IgD-negative memory B cell (primary cell): Measurements from ENCODE around the gene ARHGEF1. TPM values are rescaled to one million over a fixed set of nuclear protein-coding genes. Genes with fewer than 3 reads are reported as not detected.

Source experiments
- H3K27ac Mint-ChIP-seq, 3 donors: one replicate each; pipeline ENCODE4 v1.8.0; 2020 to 2022; ENCODE audit warnings: mild to moderate bottlenecking in 3 of 3, mixed read lengths in 3 of 3, moderate library complexity in 1 of 3
- H3K27me3 Mint-ChIP-seq: one replicate; pipeline ENCODE4 v1.8.0; 2021; ENCODE audit warnings: mixed read lengths
- H3K36me3 Mint-ChIP-seq: one replicate; pipeline ENCODE4 v1.8.0; 2020; ENCODE audit warnings: mild to moderate bottlenecking, mixed read lengths
- H3K4me1 Mint-ChIP-seq, 3 donors: one replicate each; pipeline ENCODE4 v1.8.0; 2020 to 2022; ENCODE audit warnings: mixed read lengths in 3 of 3, mild to moderate bottlenecking in 1 of 3
- H3K4me3 Mint-ChIP-seq, 4 donors: one replicate each; pipeline ENCODE4 v1.8.0; 2020 to 2022; ENCODE audit warnings: mild to moderate bottlenecking in 4 of 4, mixed read lengths in 4 of 4, moderate library complexity in 3 of 4
- H3K9me3 Mint-ChIP-seq, 3 donors: one replicate each; pipeline ENCODE4 v1.8.0; 2020 to 2021; ENCODE audit warnings: mixed read lengths in 3 of 3, mild to moderate bottlenecking in 1 of 3
- polyA plus RNA-seq: library from polyadenylated mRNA; unstranded; fragments of 300-500 nt; fragmentation: Illumina TruSeq; gene quantifications from one replicate; pipeline ENCODE4 v1.2.3, GENCODE V29; 2021

ARHGEF1 gene
- polyA plus RNA-seq, 1 donor from 2014 or later = 203 TPM

DNA sequence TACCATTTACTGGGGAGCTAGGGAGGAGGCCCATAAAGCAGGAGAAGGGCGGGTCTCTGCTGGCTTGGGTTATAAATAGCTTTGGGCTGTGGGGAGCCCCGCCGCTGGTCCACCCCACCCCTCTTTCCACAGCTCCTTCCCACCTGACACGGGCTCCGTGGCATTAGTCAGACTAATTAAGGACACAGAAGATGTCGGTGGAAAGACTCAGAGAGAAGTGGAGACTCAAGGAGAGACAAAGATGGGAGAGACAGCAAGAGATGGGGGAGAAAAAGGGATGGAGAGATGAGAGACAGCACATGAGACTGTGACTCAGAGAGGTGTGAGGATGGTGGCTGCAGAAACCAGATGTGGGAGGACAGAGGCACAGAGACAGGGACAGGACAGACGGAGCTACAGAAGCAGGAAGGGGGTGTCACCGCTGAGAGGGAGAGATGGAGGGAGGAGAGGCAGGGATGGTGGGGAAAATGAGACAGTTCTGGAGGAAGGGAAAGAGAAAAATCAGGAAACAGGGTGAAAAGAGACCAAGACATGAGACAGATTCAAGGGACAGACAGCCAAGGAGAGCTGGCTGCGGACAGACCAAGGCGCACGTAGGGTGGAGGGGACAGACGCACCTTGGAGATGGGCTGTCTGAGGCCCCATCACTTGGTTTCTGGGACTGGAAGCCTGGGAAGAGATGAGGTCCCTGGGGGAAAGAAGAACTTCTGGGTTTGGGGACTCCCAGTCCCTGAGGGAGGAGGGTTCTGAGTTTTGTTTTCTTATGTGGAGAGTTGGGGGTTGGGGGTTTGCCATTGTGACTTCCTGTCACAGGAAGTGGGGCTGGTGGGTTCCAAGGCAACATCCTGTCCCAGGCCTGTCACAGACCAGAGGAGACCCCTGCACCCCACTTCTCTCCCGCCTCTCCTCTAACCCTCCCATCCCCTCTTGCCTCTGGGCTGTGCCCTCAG, 4.1 kb downstream of the ARHGEF1 start:
- Mint-ChIP-seq H3K27me3 (no peaks in the 10 kb centered on the region), H3K4me3 (peak overlapping the region; percentile 85 to 98 (median 94)), H3K4me1 (peaks cover 31 to 44% (median 35%) of the 10 kb centered on the region in 3 donors), H3K9me3 (no peaks in the 10 kb centered on the region), H3K36me3 (peaks cover 7% of the 10 kb centered on the region), H3K27ac (peak overlapping the region; percentile 95 to 99 (median 95))

DNA sequence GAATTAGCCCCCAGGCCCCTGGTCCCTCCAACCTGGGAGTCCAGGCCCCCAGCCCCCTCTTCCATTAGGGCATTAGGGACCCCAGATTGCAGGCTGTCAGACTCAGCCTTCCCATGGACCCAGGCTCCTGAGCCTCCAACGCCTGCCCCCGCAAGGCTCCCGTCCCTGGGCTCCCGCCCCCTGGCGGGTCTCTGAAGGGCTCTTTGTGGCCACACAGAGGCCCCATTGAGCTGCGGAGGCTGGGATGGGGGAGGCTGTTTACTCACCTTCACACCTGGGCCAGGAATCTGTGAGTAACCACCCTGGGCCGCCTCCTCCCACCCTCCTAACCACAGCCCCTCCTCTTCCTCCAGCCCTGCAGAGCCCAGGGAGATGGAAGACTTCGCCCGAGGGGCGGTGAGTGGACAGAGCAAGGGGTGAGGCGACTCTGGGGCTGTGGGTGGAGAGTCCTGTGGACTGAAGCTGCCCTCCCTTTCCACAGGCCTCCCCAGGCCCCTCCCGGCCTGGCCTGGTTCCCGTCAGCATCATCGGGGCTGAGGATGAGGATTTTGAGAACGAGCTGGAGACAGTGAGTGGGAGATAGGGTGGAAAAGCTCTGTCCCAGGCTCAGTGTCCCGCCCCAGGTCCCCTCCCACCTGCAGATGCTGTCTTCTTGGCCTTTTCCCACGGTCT, 4.9 kb downstream of the ARHGEF1 start:
- Mint-ChIP-seq H3K27me3 (no peaks in the 10 kb centered on the region), H3K36me3 (peaks cover 4% of the 10 kb centered on the region), H3K9me3 (no peaks in the 10 kb centered on the region), H3K4me3 (peak overlapping the region; percentile 85 to 98 (median 94)), H3K27ac (peak overlapping the region; percentile 95 to 99 (median 95)), H3K4me1 (peaks cover 27 to 41% (median 29%) of the 10 kb centered on the region in 3 donors)

DNA sequence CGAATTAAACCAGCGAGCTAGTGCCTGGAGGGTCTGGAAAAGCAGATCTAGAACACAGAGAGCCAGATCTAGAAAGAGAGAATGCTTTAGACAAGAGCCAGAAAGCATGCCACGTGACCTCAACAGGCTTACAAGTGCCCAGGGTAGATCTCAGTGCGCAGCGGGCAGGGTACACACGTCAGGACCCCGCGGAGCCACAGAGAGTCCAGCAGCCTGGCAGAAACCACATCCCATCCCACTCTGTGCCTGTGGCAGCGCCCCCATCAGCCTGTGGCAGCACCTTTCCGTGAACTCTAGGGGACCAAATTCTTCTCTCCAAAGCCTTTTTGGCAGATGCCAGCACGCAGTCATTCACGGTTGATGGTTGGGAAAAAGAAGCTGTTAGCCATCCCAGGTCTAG, 5.9 kb downstream of the ARHGEF1 start:
- H3K4me1 Mint-ChIP-seq = peaks cover 22 to 39% (median 29%) of the 10 kb centered on the region in 3 donors
- no peaks in the 10 kb centered on the region for H3K9me3 Mint-ChIP-seq
- peak overlapping the region in 2 of 4 donors; percentile 44 to 67 for H3K4me3 Mint-ChIP-seq
- H3K36me3 Mint-ChIP-seq = peaks cover 5% of the 10 kb centered on the region
- H3K27ac Mint-ChIP-seq = peak overlapping the region in 2 of 3 donors; percentile 16 to 84
- no peaks in the 10 kb centered on the region for H3K27me3 Mint-ChIP-seq

DNA sequence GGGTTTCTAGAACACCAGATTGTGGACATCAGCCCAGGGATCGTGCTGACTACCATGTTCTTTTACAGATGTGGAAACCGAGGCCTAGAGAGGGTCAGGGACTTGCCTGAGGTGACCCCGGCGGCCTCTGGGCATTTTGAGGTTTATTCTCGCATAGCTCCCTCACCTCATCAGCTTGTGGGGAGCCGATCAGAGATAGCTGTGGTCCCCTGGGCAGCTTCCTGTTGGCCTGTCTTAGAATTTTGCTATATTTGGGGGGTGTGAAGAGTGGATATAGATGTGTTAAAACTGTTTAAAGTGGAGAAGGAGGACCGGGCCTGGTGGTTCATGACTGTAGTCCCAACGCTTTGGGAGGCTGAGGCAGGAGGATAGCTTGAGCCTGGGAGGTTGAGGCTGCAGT, 6.9 kb downstream of the ARHGEF1 start:
- Mint-ChIP-seq H3K27me3 (no peaks in the 10 kb centered on the region), H3K36me3 (peaks cover 5% of the 10 kb centered on the region), H3K4me3 (peak overlapping the region in 2 of 4 donors; percentile 20 to 47), H3K4me1 (peaks cover 17 to 37% (median 29%) of the 10 kb centered on the region in 3 donors), H3K9me3 (no peaks in the 10 kb centered on the region), H3K27ac (peak overlapping the region in 2 of 3 donors; percentile 67 to 84)

DNA sequence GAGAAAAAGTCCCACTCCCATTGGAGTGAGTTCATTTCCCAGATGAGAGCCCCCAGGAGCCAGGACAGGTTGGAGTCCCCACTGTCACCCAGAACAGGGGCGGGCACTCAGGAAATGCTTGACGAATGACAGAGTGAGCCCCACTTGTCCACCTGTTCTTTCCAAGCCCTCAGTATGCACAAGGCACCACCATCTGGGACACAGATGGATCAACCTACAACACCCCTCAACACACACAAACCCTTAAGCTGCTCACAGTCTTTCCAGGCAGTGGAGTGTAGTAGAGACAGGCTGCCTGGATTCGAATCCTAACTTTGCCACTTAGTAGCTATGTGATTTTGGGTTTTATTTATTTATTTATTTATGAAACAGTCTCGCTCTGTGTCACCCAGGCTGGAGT, 8.0 kb downstream of the ARHGEF1 start:
- H3K9me3 Mint-ChIP-seq = no peaks in the 10 kb centered on the region
- peak overlapping the region in 1 of 3 donors; percentile 53 for H3K27ac Mint-ChIP-seq
- H3K4me3 Mint-ChIP-seq = no peak overlapping the region
- H3K27me3 Mint-ChIP-seq = no peaks in the 10 kb centered on the region
- H3K36me3 Mint-ChIP-seq = peaks cover 5% of the 10 kb centered on the region
- peaks cover 17 to 35% (median 26%) of the 10 kb centered on the region in 3 donors for H3K4me1 Mint-ChIP-seq

DNA sequence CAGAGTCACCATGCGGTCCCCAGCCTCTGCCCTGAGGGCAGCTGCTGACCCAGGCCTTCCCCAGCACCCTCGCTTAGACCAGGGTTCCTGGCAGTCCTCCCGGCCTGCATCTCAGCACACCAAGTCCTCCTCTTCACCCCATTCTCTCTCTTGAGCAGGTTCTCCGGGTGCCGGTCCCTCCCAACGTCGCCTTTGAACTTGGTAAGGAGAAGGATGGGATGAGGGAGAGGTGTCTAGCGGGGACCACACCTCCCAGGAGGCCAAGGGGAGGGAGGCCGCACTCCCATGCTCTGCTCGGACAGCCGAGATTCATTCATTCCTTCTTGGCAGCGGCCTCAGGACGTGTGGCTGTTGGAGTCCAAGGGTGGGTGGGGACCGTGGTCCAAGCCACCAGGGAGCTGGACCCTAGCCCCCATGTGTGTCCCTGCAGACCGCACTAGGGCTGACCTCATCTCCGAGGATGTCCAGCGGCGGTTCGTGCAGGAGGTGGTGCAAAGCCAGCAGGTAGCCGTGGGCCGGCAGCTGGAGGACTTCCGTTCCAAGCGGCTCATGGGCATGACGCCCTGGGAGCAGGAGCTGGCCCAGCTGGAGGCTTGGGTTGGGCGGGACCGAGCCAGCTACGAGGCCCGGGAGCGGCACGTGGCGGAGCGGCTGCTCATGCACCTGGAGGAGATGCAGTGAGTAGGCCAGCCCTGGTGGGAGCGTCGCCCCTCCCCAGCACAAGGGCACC, 9.4 kb downstream of the ARHGEF1 start:
- peaks cover 12 to 21% (median 12%) of the 10 kb centered on the region in 3 donors for H3K4me1 Mint-ChIP-seq
- no peak overlapping the region for H3K27ac Mint-ChIP-seq
- H3K9me3 Mint-ChIP-seq = no peaks in the 10 kb centered on the region
- no peaks in the 10 kb centered on the region for H3K27me3 Mint-ChIP-seq
- H3K4me3 Mint-ChIP-seq = peak overlapping the region in 1 of 4 donors; percentile 3
- peaks cover 4% of the 10 kb centered on the region for H3K36me3 Mint-ChIP-seq

DNA sequence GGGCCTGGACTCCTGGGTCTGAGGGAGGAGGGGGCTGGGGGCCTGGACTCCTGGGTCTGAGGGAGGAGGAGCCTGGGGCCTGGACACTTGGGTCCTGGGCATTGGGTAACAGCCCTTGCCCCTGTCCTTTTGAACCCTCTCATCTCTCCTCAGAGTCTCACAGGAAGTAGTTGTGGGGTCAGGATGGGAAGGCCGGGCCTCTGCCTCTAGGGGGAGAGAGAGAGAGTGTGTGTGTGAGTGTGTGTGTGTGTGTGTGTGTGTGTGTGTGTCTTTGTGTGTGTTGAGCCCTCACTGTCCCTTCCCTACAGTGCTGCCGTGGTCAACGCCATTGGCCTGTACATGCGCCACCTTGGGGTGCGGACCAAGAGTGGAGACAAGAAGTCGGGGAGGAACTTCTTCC, 10.9 kb downstream of the ARHGEF1 start:
- Mint-ChIP-seq H3K4me1 (peaks cover 8 to 11% (median 8%) of the 10 kb centered on the region in 3 donors), H3K36me3 (peaks cover 4% of the 10 kb centered on the region)

DNA sequence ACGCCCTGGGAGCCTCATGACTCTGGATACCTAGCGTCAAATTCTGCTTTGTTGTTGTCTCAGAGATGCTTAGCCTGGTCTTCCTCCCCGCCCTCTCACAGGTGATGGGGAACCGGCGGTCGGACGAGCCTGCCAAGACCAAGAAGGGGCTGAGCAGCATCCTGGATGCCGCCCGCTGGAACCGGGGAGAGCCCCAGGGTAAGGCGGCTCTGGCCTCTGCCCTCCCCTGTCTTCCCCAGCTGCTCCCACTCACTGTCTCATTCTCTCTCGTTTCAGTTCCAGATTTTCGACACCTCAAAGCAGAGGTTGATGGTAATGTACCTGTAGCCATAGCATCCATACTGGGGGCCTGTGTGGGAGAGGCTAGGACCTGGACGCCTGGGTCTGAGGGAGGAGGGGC, 11.4 kb downstream of the ARHGEF1 start:
- Mint-ChIP-seq H3K27me3 (no peaks in the 10 kb centered on the region), H3K4me1 (peaks cover 7 to 13% (median 8%) of the 10 kb centered on the region in 3 donors), H3K9me3 (no peaks in the 10 kb centered on the region), H3K27ac (peak overlapping the region in 1 of 3 donors; percentile 16), H3K4me3 (no peak overlapping the region), H3K36me3 (peaks cover 4% of the 10 kb centered on the region)

More for the DNA sequence above, 10.9 kb downstream of the ARHGEF1 start:
- Mint-ChIP-seq H3K27ac (peak overlapping the region in 1 of 3 donors; percentile 16), H3K27me3 (no peaks in the 10 kb centered on the region), H3K4me3 (no peak overlapping the region), H3K9me3 (no peaks in the 10 kb centered on the region)

DNA sequence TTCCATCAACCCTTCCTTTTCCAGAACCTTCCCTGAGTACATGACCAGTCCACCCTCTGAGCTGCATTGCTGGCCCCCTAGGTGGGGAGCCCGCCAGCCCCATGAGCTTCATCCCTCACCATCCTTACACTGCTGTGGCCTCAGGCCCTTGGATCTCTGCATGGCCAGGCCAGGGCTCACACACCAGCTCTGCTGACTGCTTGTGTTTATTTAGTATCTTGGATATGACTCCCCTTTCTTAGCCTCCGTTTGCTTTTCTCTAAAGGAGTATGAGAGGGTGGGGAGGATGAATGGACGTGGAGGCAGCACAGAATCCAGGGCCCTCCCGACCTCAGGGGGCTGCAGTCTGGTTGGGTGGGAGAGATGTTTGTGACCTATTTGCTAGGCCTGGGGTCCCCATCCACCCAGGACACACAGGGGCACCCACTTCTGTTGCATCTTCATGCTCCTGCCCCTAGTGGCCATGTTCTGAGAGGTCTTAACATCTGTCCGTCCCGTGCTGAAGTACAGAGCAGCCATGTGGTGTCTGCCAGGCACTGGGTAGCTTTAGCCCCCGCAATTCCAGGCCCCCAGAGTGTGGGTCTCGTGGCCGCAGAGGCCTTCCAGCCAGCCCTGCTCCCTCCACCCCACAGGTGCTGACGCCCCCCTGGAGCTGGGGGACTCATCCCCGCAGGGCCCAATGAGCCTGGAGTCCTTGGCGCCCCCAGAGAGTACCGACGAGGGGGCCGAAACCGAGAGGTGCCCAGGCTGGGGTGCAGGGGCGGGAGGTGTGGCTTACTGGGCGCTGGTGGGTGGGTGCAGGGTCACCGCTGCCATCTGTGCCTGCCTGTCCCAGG, 13.0 kb downstream of the ARHGEF1 start:
- Mint-ChIP-seq H3K36me3 (peaks cover 5% of the 10 kb centered on the region), H3K27ac (peak overlapping the region in 1 of 3 donors; percentile 97), H3K27me3 (no peaks in the 10 kb centered on the region), H3K4me1 (peaks cover 7 to 9% (median 8%) of the 10 kb centered on the region in 3 donors), H3K4me3 (peak overlapping the region in 2 of 4 donors; percentile 32 to 55), H3K9me3 (no peaks in the 10 kb centered on the region)

DNA sequence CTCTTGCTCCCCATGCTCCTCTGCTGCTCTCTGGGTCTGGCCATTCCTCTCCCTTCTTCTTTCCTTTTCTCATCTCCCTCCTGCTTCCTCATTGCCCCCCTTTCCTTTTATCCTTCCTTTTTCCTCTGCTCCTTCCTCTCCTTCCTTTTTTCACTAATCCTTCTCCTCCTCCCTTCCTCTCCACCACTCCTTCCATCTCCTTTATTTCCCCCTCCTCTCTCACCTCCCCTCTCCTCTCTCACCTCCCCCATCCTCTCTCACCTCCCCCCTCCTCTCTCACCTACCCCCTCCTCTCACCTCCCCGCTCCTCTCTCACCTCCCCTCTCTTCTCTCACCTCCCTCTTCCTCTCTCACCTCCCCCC, 13.6 kb downstream of the ARHGEF1 start:
- H3K36me3 Mint-ChIP-seq = peaks cover 4% of the 10 kb centered on the region
- no peak overlapping the region for H3K27ac Mint-ChIP-seq

DNA sequence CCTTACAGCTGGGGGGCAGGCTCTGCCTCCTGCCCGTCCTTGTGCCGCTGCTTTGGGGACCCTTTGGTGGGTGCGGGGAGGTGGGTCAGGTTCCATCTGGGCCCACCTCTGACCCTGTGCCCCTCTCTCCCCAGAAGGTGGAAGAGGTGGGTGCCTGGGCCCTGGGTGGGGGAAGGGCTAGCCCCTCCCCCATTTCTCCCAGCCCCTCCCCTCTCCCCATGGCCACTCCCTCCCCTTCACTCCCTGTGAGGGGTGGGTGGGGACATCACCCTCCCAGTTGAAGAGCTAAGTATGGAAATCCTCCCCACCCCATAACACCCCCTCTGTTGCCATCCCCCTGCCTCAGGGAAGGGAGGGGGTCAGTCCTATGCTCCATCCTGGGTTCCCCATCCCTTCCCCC, 14.2 kb downstream of the ARHGEF1 start:
- no peak overlapping the region for H3K4me3 Mint-ChIP-seq

More for the DNA sequence above, 13.6 kb downstream of the ARHGEF1 start:
- Mint-ChIP-seq H3K27me3 (no peaks in the 10 kb centered on the region), H3K9me3 (no peaks in the 10 kb centered on the region), H3K4me3 (no peak overlapping the region), H3K4me1 (peaks cover 5 to 9% (median 5%) of the 10 kb centered on the region in 3 donors)

DNA sequence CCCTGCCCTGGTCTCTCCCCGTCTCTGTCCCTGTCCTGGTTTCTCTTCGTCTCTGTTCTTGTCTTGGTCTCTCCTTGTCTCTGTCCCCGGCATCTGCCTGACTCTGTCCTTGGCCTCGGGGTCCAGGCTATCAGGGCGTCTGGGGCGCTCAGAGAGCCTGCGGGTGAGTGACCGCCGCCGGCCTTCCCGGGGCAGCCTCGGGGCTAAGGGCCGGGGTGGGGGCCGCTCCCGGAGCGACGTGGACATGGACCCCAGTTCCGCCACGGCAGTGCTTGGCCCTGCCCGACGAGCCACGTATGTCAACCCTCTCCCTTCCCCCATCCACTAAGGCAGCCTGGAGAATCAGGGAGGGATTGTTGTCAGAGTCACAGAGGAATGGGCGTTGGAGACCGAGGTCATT, 14.8 kb downstream of the ARHGEF1 start:
- Mint-ChIP-seq H3K27ac (no peak overlapping the region), H3K4me1 (peaks cover 4 to 9% (median 4%) of the 10 kb centered on the region in 3 donors), H3K9me3 (no peaks in the 10 kb centered on the region), H3K36me3 (peaks cover 3% of the 10 kb centered on the region), H3K27me3 (no peaks in the 10 kb centered on the region), H3K4me3 (no peak overlapping the region)

More for the DNA sequence above, 14.2 kb downstream of the ARHGEF1 start:
- no peaks in the 10 kb centered on the region for H3K9me3 Mint-ChIP-seq
- no peak overlapping the region for H3K27ac Mint-ChIP-seq
- H3K27me3 Mint-ChIP-seq = no peaks in the 10 kb centered on the region
- H3K4me1 Mint-ChIP-seq = peaks cover 4 to 9% (median 4%) of the 10 kb centered on the region in 3 donors
- peaks cover 3% of the 10 kb centered on the region for H3K36me3 Mint-ChIP-seq

DNA sequence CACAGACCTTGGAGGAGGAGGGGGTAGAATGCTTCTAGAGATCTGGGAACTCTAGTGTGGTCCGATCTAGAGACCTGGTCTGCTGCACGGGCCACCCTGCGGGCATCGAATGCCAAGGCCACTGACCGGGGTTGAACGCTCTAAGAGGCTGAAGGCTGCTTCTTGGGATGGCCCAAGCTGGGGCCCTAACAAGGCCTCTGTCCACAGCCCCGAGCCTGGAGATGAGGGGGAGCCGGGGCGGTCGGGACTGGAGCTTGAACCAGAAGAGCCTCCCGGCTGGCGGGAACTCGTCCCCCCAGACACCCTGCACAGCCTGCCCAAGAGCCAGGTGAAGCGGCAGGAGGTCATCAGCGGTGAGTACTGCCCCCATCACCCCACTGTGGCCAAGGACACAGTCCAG, 15.3 kb downstream of the ARHGEF1 start:
- Mint-ChIP-seq H3K4me3 (no peak overlapping the region), H3K9me3 (no peaks in the 10 kb centered on the region), H3K4me1 (peaks cover 1 to 9% (median 4%) of the 10 kb centered on the region in 3 donors), H3K36me3 (peaks cover 3% of the 10 kb centered on the region), H3K27me3 (no peaks in the 10 kb centered on the region), H3K27ac (no peak overlapping the region)
